Measurements from ENCODE around the gene RBM46.

DNA sequence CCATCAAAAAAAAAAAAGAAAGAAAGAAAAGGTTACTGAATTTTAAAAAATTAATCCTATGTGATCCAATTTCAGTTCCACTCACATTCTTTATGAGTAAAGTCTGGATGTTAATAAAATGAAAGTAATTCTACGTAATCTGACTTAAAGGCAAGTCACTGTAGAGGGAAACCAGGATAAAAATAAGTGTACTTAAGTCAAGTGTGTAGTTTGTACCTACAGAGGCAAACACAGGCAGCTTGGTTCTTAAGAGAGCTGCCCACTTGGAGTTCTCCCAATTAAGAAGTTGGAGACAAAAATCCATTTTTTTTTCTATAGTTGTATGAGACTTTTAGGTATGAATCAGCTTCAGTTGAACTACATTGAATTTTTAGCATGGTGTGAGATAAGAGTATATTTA is 44.3 kb upstream of the RBM46 start:
- TF ChIP-seq POLR2A (IDR thresholded peaks at IDR 0.05) (no peak), POLR2AphosphoS5 (IDR thresholded peaks at IDR 0.05) (no peak), CTCF (IDR thresholded peaks at IDR 0.05) (no peak)

All from prostate gland (tissue), 2 donors.